NCI-H1417 (cell line): ENCODE data around the gene TMEM184B.
A peak's percentile ranks its signal among the peaks of the same experiment; 100 is the strongest.
"Not testable (repeated sequence)": the region's sequence is repeated elsewhere in the genome, so short reads cannot be mapped to it uniquely, and the experiment has no call there.

Experiments used
- DNase-seq, 3 experiments: peaks; one replicate each; lab custom pipeline; 2025; lab: John Stamatoyannopoulos, UW

Gene TMEM184B

GRCh38 chr22:38181453-38182200 is 91.2 kb downstream of the TMEM184B start, which contains the start of gene PLA2G6:
Gene PLA2G6, minus strand, starts transcription at chr22:38181830. Its CDS starts 12,404 bp downstream, at chr22:38169426.
- DNase-seq = peak; percentile 96 to 98 (median 96)

- DNase-seq = peak in 2 of 3 experiments; percentile 44 to 46
Observed at GRCh38 chr22:38180841-38181452, 91.9 kb downstream of the TMEM184B start.

- not testable (repeated sequence) for DNase-seq
Observed at GRCh38 chr22:38178605-38178937, 94.2 kb downstream of the TMEM184B start.

GRCh38 chr22:38177926-38178604 is 94.7 kb downstream of the TMEM184B start:
- no peak for DNase-seq

- not testable (repeated sequence) for DNase-seq
Observed at GRCh38 chr22:38177571-38177925, 95.3 kb downstream of the TMEM184B start.

GRCh38 chr22:38177044-38177443 is 95.8 kb downstream of the TMEM184B start:
- DNase-seq = no peak

GRCh38 chr22:38176170-38176741 is 96.6 kb downstream of the TMEM184B start:
- no peak for DNase-seq

- no peak for DNase-seq
Observed at GRCh38 chr22:38175206-38176118, 97.3 kb downstream of the TMEM184B start.

- DNase-seq = no peak
Observed at GRCh38 chr22:38174626-38175025, 98.2 kb downstream of the TMEM184B start.

GRCh38 chr22:38173641-38173906 is 99.2 kb downstream of the TMEM184B start:
- DNase-seq = no peak

GRCh38 chr22:38172832-38173640 is 99.8 kb downstream of the TMEM184B start:
- no peak for DNase-seq

- DNase-seq = no peak
Observed at GRCh38 chr22:38171927-38172831, 100.6 kb downstream of the TMEM184B start.

- no peak for DNase-seq
Observed at GRCh38 chr22:38170469-38170868, 102.3 kb downstream of the TMEM184B start.
